HG03095 (cell line): Measurements from ENCODE around the gene P2RX3.
"Not testable (repeated sequence)": the region's sequence is repeated elsewhere in the genome, so short reads cannot be mapped to it uniquely, and the experiment has no call there.

ENCODE experiments used
- ATAC-seq: cut with Tn5 transposase; IDR thresholded peaks from one replicate; pipeline ENCODE4 v1.9.1; 2021; ENCODE audit warnings: moderate library complexity; ENCODE audit not compliant: unreplicated experiment

Gene P2RX3

DNA sequence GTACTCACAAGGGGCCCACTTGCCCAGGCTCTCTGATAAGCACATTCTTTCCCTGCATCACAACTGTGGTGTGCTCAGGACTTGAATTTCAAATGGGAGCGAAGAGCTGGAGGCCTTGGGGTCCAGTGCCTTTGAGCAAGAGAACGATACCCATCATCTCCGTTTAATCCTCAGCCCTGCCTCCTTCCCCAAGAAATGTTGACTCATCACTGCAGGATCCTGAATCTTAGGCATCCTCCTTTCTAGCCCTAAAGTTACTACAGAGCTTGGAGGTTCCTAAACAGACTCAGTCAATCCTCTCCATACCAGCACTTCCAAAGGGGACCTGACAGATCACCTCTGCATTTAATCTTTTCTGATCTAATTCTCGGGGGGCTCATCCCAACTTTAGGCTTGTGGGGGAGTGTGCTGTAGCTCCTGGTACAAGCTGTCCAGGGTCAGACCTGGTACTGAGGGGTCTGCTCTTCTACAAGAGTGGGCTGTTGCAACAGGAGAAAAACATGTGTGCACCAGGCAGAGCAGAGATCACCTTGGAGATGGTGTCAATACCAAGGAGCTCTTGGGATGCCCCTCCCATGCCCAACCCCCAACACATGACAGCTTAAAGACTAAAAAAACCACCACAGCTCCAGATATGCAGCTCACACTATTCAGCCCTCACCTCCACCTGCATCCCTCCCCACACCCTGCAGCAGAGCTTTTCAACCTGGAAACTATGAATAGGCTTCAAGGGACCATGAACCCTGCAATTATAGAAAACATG is 56.2 kb downstream of the P2RX3 start:
- ATAC-seq, result no peak

DNA sequence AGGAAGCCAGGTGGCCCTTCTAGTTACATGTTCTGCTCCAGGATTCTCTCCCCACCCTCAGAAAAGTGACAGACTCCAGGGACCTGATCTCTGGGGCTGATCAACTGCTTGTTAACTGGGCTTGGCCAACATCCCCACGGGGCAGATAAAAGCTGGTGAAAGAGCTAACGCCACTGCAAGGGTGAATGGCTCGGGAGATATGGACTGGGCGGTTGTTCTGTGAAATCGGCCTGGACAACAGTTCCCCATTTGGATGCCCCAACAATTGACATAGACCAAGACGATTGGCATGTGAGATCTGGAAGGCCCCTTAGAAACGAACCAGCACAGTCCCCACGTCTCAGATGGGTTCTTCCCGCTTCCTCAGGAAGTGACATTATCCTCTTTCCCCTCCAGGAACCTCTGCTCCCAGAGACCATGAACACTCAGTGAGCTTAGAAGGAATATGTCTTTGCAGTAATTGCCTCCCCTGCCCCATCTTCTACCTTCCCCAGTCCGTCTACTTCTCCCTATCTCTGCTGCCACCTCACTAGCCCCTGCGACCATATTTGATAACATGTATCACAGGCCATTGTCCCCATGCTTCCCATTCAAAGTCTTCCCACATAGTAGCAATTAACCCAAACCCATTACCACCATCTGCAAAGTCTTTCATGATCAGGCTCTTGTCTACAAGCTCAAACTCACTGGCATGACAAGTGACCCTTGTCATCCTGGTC is 57.9 kb downstream of the P2RX3 start:
- ATAC-seq, result no peak

DNA sequence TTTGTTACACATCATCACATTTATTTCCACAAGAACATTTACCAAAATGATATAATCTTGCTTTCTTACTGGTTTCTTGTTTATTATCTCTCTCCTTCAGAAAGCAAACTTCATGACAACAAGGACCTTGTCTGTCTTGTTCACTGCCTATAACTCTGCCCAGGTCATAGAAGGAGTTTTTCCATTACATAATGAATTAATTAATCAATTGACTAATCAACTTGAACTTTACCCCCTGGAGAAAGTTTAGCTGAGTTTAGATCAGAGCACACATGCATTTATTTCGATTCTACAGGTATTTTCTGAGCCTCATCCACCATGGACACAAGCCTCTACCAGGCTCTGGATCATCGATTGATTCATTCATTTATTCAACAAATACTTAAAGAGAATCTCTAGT is 58.6 kb downstream of the P2RX3 start:
- no peak for ATAC-seq

DNA sequence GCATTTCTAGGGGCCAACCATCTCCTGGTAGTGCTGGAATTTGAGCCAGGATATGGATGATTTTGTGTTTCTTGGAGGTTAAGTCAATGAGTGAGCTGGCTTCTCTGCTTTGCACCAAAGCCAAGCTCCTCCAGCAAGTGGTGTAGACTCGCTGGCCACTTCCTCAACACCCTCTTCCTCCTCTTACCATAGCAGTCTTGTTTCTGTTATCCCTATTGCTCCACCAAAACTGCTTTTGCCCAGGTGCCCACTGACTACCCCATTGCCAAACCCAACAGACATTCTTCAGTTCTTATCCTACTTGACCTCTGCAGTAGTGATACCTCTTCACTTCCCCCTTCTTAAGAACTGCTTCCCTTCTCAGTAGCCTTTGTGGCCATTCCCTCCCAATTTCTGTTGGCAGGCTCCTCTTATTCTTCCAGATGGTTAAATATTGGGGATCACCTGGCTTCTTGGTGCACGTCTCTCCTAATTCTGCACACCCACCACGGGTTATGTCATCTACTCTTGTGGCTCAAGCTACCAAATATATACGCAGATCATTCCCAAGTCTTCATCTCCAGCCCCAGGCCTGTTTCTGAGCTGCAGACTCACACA is 59.3 kb downstream of the P2RX3 start:
- ATAC-seq, result no peak

DNA sequence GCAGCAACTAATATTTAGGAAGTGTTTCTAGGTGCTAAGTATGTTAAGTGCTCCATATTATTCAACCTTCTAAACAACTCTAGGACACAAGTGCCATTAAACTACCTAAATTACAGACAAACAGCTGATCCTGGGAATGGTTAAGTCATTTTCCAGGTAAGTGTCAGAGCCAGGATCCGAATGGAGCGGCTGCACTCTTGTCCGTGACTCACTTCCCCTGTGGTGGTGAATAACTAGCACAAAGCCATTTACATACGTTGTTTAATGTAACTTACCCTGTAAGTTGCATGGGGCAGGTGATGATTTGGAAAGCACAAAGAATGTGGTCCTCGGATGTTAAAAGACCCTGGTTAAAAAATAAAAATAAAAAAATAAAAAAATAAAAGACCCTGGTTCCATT is 61.1 kb downstream of the P2RX3 start:
- no peak for ATAC-seq

DNA sequence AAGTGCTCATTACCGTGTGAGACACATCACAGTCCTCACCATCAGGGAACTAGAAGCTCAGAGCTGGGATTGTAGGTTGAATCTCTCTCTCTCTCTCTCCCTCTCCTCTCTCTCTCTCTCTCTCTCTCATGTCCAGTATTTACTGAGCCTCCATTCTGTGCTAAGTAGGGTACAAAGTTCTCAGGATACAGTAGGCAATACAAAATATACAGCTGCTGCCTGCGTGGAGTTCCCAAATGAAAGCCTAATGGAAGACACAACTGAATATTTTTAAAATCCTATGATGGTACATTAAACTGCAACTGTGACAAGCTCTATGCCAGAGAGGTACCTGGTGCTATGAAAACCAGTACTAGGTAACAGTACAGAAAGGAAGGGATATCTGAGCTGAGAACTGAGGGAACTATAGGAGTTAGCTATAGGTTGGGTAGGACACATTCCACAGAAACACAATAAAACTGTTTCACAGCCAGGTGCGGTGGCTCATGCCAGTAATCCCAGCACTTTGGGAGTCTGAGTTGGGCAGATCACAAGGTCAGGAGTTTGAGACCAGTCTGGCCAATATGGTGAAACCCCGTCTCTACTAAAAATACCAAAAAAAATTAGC is 61.9 kb downstream of the P2RX3 start:
- no peak for ATAC-seq

DNA sequence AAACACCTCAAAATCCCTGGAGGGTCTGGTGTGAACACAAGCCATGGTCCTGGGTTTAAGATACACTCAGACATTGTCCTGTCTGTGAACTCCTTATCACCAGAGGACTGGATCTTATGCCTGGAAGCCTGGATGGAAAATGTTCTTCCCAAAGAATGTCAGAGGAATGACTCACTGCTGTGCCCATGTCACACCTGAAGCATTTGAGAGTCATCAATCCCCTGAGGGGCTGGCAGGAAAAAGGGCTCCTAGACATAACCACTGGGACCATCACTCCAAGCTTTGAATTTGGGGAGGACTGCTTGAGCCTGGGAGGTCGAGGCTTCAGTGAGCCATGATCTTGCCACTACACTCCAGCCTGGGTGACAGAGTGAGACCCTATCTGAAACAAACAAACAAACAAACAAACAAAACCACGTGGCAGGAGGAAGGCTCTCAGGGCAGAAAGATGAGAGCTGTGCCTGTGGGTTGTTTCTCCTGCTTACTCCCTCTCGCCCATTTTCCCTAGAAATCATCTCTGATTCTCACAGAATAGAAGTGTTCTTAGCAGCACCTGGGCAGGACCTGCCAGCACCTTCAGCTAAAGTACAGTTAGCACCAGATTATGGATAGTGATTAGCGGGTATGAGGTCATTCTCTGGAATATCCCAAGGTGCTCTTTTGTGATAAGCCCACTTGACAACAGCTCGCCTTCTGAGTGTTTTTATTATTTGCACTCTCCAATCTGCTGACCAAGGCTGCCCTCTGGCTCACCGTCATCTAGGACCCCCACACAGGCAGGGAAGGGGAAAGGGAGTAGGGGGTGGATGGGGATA is 64.2 kb downstream of the P2RX3 start:
- ATAC-seq, result no peak

DNA sequence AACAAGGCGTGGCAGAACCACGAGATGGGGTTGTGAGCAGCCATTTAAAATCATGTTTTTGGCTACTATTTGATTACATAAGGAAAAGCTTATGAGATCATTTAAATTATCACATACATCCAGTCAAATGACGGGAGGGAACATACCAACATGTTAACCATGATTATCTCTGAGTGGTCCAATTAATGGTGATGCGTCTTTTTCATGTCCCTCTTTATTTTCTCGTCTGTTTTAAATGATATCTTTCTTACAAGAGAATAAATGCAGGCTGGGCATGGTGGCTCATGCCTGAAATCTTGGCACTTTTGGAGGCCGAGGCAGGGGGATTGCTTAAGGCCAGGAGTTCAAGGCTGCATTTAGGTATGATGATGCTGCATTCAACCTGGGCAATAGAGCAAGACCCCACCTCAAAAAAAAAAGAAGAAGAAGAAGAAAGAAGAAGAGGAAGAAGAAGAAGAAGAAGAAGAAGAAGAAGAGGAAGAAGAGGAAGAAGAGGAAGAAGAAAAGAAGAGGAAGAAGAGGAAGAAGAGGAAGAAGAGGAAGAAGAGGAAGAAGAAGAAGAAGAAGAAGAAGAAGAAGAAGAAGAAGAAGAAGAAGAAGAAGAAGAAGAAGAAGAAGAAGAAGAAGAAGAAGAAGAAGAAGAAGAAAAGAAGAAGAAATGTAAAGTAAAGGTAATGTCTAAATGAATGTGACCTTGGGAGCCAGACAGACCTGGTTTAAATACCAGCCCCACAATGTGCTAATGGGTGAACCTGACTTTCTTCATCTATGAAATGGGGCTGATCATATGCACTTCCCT is 65.0 kb downstream of the P2RX3 start:
- ATAC-seq, result not testable (repeated sequence)

DNA sequence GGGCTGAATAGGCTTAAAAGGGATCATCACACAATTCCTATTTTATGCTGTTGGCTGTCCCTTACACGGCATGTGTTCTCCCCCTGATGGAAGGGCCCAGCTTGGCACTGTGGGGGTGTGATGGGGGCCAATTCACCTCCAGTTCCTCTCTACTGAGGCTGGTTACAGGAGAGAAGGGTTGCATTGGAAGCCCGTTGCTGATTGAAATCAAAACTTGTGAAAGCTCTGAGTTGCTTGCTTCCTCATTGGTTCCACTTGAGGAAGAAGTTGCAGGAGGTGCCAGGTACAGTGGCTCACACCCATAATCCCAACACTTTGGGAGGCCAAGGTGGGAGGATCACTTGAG is 65.6 kb downstream of the P2RX3 start:
- ATAC-seq, result no peak

DNA sequence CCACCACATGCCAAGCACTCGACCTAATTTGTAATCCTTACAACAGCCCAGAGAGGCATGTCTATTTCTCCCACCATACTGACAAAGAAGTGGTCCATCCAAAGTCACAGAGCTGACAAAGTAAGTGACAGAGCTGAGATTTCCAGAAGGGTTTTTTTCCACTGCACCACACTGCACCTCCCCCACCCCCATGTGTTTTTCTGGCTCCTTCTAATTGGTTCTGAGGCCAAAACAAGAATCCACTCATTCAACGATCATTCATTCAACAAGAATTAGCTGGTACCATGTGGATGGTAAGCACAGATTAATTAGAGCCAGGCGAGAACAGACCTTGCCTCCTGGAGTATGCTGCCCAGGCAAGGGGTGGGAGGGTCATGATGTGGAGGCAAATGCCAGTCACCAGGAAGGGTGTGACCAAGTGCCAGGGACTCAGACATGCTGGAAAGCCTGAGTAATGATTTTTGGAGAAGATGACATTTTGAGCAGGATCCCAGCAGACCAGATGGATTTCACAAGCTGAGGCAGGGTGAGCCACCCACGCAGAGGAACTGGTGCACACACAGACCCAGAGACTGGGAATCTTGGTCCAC is 67.2 kb downstream of the P2RX3 start:
- no peak for ATAC-seq

DNA sequence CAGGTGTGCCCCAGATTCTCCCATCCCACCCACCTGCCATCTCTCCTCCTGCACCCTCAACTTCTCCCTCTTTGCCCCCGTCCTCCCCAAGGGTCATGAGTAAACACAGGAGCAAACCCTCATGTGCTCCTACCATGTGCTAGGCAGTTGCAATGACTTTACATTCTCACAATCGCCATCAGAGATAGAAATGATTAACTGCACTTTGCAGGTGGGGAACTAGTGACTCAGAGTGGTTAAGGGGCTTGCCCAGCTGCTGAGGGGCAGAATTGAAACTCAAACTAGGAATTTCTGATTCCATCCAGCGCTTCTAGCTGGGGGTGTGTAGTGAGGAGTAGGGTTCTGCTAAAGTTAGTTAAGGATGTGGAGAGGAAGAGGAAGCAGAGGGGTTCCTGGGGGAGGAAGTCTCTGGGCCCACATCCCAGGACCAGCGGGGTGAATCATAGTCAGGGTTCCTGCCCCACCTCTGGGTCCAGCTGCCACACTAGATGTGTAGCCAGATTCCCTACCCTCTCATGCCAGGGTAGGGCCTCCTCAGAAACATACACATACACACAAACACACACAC is 68.3 kb downstream of the P2RX3 start:
- ATAC-seq, result peak; percentile 77

DNA sequence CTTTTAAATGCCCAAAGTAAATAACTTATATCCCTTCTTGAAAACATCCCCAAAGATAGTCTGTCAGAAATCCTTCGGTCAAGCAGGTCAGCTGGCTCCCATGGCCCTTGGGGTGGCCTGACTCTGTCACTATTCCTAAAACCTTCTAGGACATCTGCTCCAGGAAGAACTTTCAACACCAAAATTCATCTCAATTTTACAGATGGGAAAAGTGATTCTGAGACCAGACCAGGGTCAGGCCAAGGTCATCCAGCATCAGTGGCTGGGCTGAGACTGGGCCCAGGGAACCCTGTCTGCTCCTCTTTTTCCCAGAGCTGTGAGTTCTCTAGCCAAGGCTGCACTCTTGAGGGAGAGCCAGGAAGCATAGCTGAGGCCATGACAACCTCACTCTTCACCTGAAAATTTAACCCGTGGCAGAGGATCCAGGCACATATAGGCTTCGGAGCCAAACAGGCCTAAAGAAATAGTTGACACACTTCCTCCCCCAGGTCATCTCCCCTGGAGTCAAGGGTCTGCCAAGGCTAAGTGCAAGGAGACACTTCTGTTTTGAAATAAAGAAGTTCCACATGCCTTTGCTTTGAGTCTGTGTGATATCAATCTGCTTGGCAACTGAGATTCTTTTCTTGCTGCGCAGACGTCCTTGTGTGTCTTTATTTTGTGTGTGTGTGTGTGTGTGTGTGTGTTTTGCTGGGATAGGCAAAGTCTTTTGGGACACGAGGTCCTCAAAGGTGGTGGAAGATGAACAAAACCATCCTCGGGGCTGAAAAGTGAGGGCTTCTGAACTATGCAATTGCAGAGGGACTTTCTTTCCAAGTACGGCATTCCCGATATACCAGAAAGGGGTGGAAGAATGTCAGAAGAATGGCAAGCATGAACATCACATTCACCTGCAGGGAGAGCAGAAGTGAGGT is 69.1 kb downstream of the P2RX3 start:
- ATAC-seq, result no peak

DNA sequence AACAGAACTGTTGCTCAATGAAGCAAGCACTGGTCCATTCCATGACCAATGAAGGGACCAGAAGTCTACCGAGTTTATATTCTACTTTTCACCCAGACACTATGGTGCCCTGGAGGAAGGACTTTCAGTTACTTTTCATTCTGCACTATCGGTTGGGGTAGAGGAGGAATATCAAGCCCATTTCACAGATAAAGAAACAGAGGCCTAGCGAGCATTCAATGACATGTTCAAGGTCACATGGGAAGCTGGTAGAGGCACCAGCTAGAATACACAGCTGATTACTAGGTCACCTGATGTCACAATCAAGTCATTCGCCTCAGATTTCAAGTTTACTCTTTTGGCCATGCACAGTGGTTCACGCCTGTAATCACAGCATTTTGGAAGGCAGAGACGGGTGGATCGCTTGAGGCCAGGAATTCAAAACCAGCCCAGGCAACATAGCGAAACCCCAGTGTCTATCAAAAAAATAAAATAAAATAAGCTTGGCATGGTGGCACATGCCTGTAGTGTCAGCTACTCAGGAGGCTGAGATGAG is 69.9 kb downstream of the P2RX3 start:
- no peak for ATAC-seq

DNA sequence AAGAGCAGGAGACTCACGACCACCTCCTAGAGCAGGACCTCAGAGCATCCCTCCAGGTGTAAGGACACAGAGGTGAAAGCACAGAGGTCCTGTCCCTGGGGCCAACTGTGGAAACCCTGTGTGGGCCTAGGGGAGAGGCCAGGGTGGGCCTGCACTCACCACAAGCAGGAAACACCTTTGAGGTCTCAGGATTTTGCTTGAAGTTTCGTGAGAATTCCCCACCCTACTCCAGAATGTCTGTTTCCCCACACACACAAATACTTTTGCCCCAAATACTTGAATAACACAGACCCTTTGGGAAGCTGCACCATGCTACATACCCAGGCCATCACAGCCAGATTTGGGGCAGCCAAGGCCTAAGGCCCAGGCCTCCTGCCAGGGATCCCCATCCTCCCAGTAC is 70.6 kb downstream of the P2RX3 start:
- no peak for ATAC-seq

DNA sequence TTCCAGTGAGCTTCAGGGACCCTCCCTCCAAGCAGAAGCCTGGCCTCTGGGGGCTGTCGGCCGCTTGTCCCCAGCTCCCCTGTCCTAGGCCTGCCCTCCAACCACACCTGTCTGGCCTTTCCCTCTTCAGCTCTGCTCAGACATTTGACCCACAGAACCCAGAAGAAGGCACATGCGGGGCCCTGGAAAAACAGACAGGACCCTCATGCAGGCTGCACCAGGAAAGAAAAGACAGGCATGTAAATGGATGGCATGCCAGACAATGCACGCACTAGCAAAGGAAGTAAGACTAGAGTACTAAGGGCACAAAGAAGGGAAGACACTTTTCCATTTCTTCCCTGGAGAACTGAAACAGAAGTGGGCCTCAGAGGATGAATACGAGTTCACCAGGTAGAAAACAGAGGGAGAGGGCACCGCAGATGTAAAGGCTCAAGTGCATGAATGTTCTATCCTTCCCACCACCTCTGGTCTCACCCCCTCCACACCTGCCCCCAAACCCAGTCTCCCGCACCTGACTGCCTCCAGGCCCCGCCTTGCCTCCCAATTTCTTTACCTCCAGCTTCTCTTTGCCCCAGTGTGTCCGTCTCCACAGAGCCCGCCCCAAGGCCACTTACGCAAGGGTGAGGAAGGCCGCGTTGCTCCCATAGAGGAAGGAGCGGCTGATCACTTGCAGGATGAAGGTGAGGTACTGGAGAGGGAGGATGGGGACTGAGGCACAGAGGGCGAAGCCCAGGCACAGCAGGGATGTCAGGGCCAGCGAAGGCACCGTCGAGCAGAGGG is 71.4 kb downstream of the P2RX3 start:
- ATAC-seq, result no peak

DNA sequence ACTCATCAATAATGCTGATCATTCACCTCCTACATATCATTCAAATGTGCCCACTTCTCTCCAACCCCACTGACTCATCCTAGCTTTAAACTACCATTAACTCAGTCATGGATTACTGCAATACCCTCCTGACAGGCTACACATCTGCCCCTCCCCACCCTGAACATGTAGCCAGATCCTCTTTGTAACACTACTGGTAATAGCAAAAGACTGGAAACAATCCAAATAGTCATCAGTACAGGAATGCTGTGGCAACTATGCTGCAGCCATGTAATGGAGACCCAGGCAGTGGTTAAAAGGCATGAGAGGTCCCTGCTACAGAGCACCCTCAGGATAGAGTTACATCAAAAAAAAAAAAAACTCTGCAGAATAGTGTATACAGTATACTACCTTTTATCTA is 72.1 kb downstream of the P2RX3 start:
- ATAC-seq, result no peak

DNA sequence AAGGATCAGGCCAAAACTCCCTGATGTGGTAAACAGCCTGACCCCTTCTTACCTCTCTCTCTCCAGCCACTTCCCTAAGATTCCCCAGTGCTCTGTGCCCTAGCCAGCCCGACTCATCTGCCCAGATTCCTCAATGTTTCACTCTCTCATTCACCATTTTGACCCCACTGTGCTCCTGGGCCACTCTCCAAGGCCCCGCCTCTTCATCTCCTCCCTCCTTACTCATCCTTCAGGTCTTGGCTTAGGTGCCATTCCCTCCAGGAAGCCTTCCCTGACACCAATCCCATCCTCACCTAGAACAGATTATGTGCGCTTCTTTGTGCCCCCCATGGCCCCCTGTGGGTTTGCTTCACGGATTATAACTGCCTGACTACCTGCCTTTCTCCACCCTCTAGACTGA is 75.5 kb downstream of the P2RX3 start:
- ATAC-seq, result no peak
